CD4-positive, alpha-beta T cell treated with Interleukin-21 for 1 hour (primary cell): ENCODE results near the gene BEST2.

Experiments
- DNase-seq: peaks from one replicate; pipeline ENCODE4 v3.0.0-alpha.2; 2020

The BEST2 gene

GRCh38 chr19:12731337-12731736 is 20.3 kb upstream of the BEST2 start:
- DNase-seq: no peak

- peak; percentile 59 for DNase-seq
Observed at GRCh38 chr19:12733369-12734214, 18.0 kb upstream of the BEST2 start.

GRCh38 chr19:12736995-12737834 is 14.4 kb upstream of the BEST2 start, which contains the start of gene GET3:
Gene GET3 (plus strand): TSS chr19:12737497. CDS start chr19:12737506, 9 bp downstream.
- peak; percentile 90 for DNase-seq

- no peak for DNase-seq
Observed at GRCh38 chr19:12737835-12738351, 13.7 kb upstream of the BEST2 start.

GRCh38 chr19:12745166-12745897 is 6.3 kb upstream of the BEST2 start:
- DNase-seq: no peak

GRCh38 chr19:12748489-12748888 is 3.1 kb upstream of the BEST2 start:
- no peak for DNase-seq

GRCh38 chr19:12749938-12750521 is 1.6 kb upstream of the BEST2 start:
- no peak for DNase-seq

- DNase-seq: no peak
Observed at GRCh38 chr19:12750851-12751250, 740 bp upstream of the BEST2 start.

GRCh38 chr19:12752056-12752781 is 628 bp downstream of the BEST2 start:
- no peak for DNase-seq

- DNase-seq: no peak
Observed at GRCh38 chr19:12754465-12755196, 3.0 kb downstream of the BEST2 start.

- DNase-seq: no peak
Observed at GRCh38 chr19:12756150-12756883, 4.7 kb downstream of the BEST2 start.

GRCh38 chr19:12757544-12758274 is 6.1 kb downstream of the BEST2 start:
- DNase-seq: peak; percentile 64

- DNase-seq: no peak
Observed at GRCh38 chr19:12759686-12760085, 8.1 kb downstream of the BEST2 start.

GRCh38 chr19:12763100-12763499 is 11.5 kb downstream of the BEST2 start:
- DNase-seq: no peak

- DNase-seq: no peak
Observed at GRCh38 chr19:12764698-12765097, 13.1 kb downstream of the BEST2 start.

GRCh38 chr19:12766051-12766521 is 14.5 kb downstream of the BEST2 start:
- peak; percentile 84 for DNase-seq

GRCh38 chr19:12767150-12767549 is 15.6 kb downstream of the BEST2 start:
- no peak for DNase-seq

GRCh38 chr19:12767666-12768065 is 16.1 kb downstream of the BEST2 start:
- DNase-seq: no peak

GRCh38 chr19:12769689-12770088 is 18.1 kb downstream of the BEST2 start:
- peak; percentile 80 for DNase-seq
